H1 (cell line): ENCODE measurements around the gene PEX13. TPM values are rescaled to one million over a fixed set of nuclear protein-coding genes. Genes with fewer than 3 reads are reported as not detected.

Experiments used
- CTCF ChIA-PET: fragments of 300-600 bp; sonication (Branson Sonifier 250); formaldehyde crosslinking; loops from one replicate; lab custom pipeline; 2021; ENCODE audit not compliant: partially characterized antibody; lab: Charles Lee
- POLR2A ChIA-PET: fragments of 300-600 bp; sonication (Branson Sonifier 250); formaldehyde crosslinking; loops from one replicate; lab custom pipeline; 2021; ENCODE audit warnings: inconsistent platforms; ENCODE audit not compliant: partially characterized antibody; lab: Charles Lee
- DNase-seq, 2 experiments: peaks; one replicate each; pipeline versions ENCODE4 v3.0.0 to v3.0.0-alpha.2; 2010 to 2022; ENCODE audit warnings: low spot score in 2 of 2, low read depth in 1 of 2, mixed read lengths in 1 of 2
- FAIRE-seq: peaks from 2 replicates; lab custom pipeline; 2011; peaks lifted over from hg19 to GRCh38; lab: Jason Lieb, UNC
- H2AFZ ChIP-seq: 2 replicates; pipeline ENCODE4 v1.8.1; 2012; ENCODE audit warnings: low read length, inconsistent platforms
- H2AK5ac ChIP-seq: 2 replicates; pipeline ENCODE4 v1.6.1; 2013; ENCODE audit warnings: low read depth, low read length
- H2BK120ac ChIP-seq: replicated peaks from 2 replicates; pipeline ENCODE3; 2013; ENCODE audit warnings: low read depth, low read length, inconsistent platforms
- H2BK12ac ChIP-seq: 2 replicates; pipeline ENCODE4 v1.6.1; 2013; ENCODE audit warnings: low read depth, low read length
- H2BK15ac ChIP-seq: 2 replicates; pipeline ENCODE4 v1.6.1; 2013; ENCODE audit warnings: low read length
- H2BK20ac ChIP-seq: 2 replicates; pipeline ENCODE4 v1.6.1; 2013; ENCODE audit warnings: low read length
- H2BK5ac ChIP-seq: 2 replicates; pipeline ENCODE4 v1.6.1; 2013; ENCODE audit warnings: low read depth, low read length
- H3K14ac ChIP-seq: 2 replicates; pipeline ENCODE4 v1.6.1; 2013; ENCODE audit warnings: inconsistent platforms; ENCODE audit not compliant: insufficient read length
- H3K18ac ChIP-seq: 2 replicates; pipeline ENCODE4 v1.6.1; 2013; ENCODE audit warnings: low read length; ENCODE audit errors: extremely low read depth
- H3K23ac ChIP-seq: 2 replicates; pipeline ENCODE4 v1.6.1; 2013; ENCODE audit warnings: inconsistent platforms; ENCODE audit not compliant: insufficient read length
- H3K23me2 ChIP-seq: 2 replicates; pipeline ENCODE4 v1.6.1; 2013; ENCODE audit warnings: low read depth, low read length
- H3K27ac ChIP-seq: 2 replicates; pipeline ENCODE4 v1.6.1; 2011; ENCODE audit warnings: low read depth, low read length, inconsistent platforms
- H3K27me3 ChIP-seq, 4 experiments: replicated peaks in 1 of 4; 1 replicate in 1 of 4; 2 replicates in 3 of 4; pipeline versions ENCODE4 v1.6.1 to v1.8.1; 2011 to 2013; ENCODE audit warnings: low read length in 3 of 4, mild to moderate bottlenecking in 3 of 4, inconsistent platforms in 2 of 4, mixed read lengths in 2 of 4, moderate library complexity in 1 of 4; ENCODE audit not compliant: control insufficient read depth in 3 of 4, insufficient read depth in 3 of 4; ENCODE audit errors: extremely low read depth in 1 of 4
- H3K36me3 ChIP-seq, 4 experiments: 2 replicates each; pipeline versions ENCODE4 v1.6.1 to v1.8.1; 2011 to 2013; ENCODE audit warnings: mild to moderate bottlenecking in 4 of 4, low read length in 3 of 4, moderate library complexity in 2 of 4, control low read depth in 1 of 4, inconsistent platforms in 1 of 4; ENCODE audit not compliant: insufficient read depth in 4 of 4, control insufficient read depth in 2 of 4
- H3K4ac ChIP-seq: replicated peaks from 2 replicates; pipeline ENCODE3; 2013; ENCODE audit warnings: low read length, low read depth, mixed read lengths, inconsistent platforms; ENCODE audit not compliant: insufficient read length
- H3K4me1 ChIP-seq, 4 experiments: replicated peaks in 1 of 4; 1 replicate in 1 of 4; 2 replicates in 3 of 4; pipeline versions ENCODE4 v1.6.1 to v1.8.1; 2011 to 2013; ENCODE audit warnings: low read length in 3 of 4, inconsistent platforms in 2 of 4, mixed read lengths in 1 of 4; ENCODE audit not compliant: insufficient read depth in 4 of 4, control insufficient read depth in 3 of 4
- H3K4me2 ChIP-seq, 2 experiments: 2 replicates each; pipeline versions ENCODE4 v1.6.1 to v1.8.1; 2011 to 2013; ENCODE audit warnings: low read depth in 2 of 2, low read length in 2 of 2, control low read depth in 1 of 2, inconsistent platforms in 1 of 2, mild to moderate bottlenecking in 1 of 2; ENCODE audit not compliant: insufficient read depth in 1 of 2
- H3K4me3 ChIP-seq, 4 experiments: fragments of 200-600, 300-600 bp in 1 of 4; sonication (generic), shearing (Covaris generic), sonication (Bioruptor Twin) in 1 of 4; 2 replicates each; pipeline versions ENCODE4 v1.5.1 to v1.8.1; 2011 to 2016; ENCODE audit warnings: low read length in 4 of 4, low read depth in 3 of 4, control low read depth in 2 of 4, inconsistent platforms in 2 of 4, mild to moderate bottlenecking in 2 of 4, mixed read lengths in 1 of 4, moderate library complexity in 1 of 4; ENCODE audit not compliant: insufficient read depth in 2 of 4; ENCODE audit errors: extremely low read depth in 1 of 4
- H3K56ac ChIP-seq: replicated peaks from 2 replicates; pipeline ENCODE3; 2013; ENCODE audit warnings: low read depth, mild to moderate bottlenecking, mixed read lengths, low read length, inconsistent platforms; ENCODE audit not compliant: insufficient read length
- H3K79me1 ChIP-seq: 2 replicates; pipeline ENCODE4 v1.6.1; 2013; ENCODE audit warnings: low read depth, low read length, control low read depth
- H3K79me2 ChIP-seq, 2 experiments: 2 replicates each; pipeline versions ENCODE4 v1.6.1 to v1.8.1; 2012 to 2013; ENCODE audit warnings: low read length in 2 of 2, mild to moderate bottlenecking in 2 of 2, inconsistent platforms in 1 of 2; ENCODE audit not compliant: insufficient read depth in 2 of 2, control insufficient read depth in 1 of 2
- H3K9ac ChIP-seq, 4 experiments: replicated peaks in 1 of 4; 1 replicate in 1 of 4; 2 replicates in 3 of 4; pipeline versions ENCODE4 v1.6.1 to v1.8.1; 2011 to 2013; ENCODE audit warnings: low read depth in 3 of 4, low read length in 3 of 4, control low read depth in 2 of 4, mild to moderate bottlenecking in 2 of 4, moderate library complexity in 2 of 4, inconsistent platforms in 1 of 4; ENCODE audit errors: extremely low read depth in 1 of 4
- H3K9me3 ChIP-seq, 2 experiments: 2 replicates each; pipeline versions ENCODE4 v1.6.1 to v1.8.1; 2012 to 2013; ENCODE audit warnings: mild to moderate bottlenecking in 2 of 2, moderate library complexity in 2 of 2, control low read depth in 1 of 2, inconsistent platforms in 1 of 2, low read depth in 1 of 2, low read length in 1 of 2, mixed read lengths in 1 of 2; ENCODE audit not compliant: insufficient read depth in 2 of 2
- H4K20me1 ChIP-seq, 2 experiments: replicated peaks in 1 of 2; 2 replicates each; pipeline versions ENCODE3 to v1.8.1; 2011 to 2013; ENCODE audit warnings: inconsistent platforms in 2 of 2, low read length in 2 of 2, mild to moderate bottlenecking in 1 of 2; ENCODE audit not compliant: insufficient read depth in 2 of 2, control insufficient read depth in 1 of 2
- H4K5ac ChIP-seq: 2 replicates; pipeline ENCODE4 v1.6.1; 2013; ENCODE audit warnings: low read length, low read depth, mixed read lengths, inconsistent platforms; ENCODE audit not compliant: insufficient read length
- H4K8ac ChIP-seq: 2 replicates; pipeline ENCODE4 v1.8.0; 2013; ENCODE audit warnings: mild to moderate bottlenecking, moderate library complexity, low read length, inconsistent platforms; ENCODE audit not compliant: insufficient read depth; ENCODE audit errors: extremely low read depth
- H4K91ac ChIP-seq: replicated peaks from 2 replicates; pipeline ENCODE3; 2013; ENCODE audit warnings: low read length, mixed read lengths, inconsistent platforms; ENCODE audit not compliant: insufficient read length
- BRCA1 ChIP-seq: IDR thresholded peaks from 2 replicates; pipeline ENCODE4 v1.6.1; 2012; ENCODE audit warnings: low read depth, low read length, improper control_type of control experiment
- FOSL1 ChIP-seq: IDR thresholded peaks from 2 replicates; pipeline ENCODE4 v1.6.1; 2011; ENCODE audit warnings: mild to moderate bottlenecking, low read depth, low read length, moderate library complexity; ENCODE audit not compliant: insufficient read depth
- GABPA ChIP-seq: IDR thresholded peaks from 2 replicates; pipeline ENCODE4 v1.6.1; 2011; ENCODE audit warnings: mild to moderate bottlenecking, low read length, moderate library complexity, borderline replicate concordance; ENCODE audit not compliant: insufficient read depth
- HDAC2 ChIP-seq, 2 experiments: fragments of 300-600 bp in 1 of 2; sonication (generic) in 1 of 2; IDR thresholded peaks; 2 replicates each; pipeline ENCODE4 v1.6.1; 2011 to 2012; ENCODE audit warnings: low read depth in 2 of 2, low read length in 2 of 2, mild to moderate bottlenecking in 2 of 2, moderate library complexity in 2 of 2, borderline replicate concordance in 1 of 2, inconsistent platforms in 1 of 2
- HDAC6 ChIP-seq: IDR thresholded peaks from one replicate; pipeline ENCODE4 v1.7.1; 2012; ENCODE audit warnings: low read depth, mild to moderate bottlenecking, inconsistent platforms, low read length, moderate library complexity
- JUN ChIP-seq: IDR thresholded peaks from 2 replicates; pipeline ENCODE4 v1.6.1; 2011; ENCODE audit warnings: low read depth, mild to moderate bottlenecking, improper control_type of control experiment, low read length
- POU5F1 ChIP-seq: IDR thresholded peaks from 2 replicates; pipeline ENCODE4 v1.6.1; 2011; ENCODE audit warnings: low read depth, mild to moderate bottlenecking, low read length, moderate library complexity
- SP4 ChIP-seq: IDR thresholded peaks from 2 replicates; pipeline ENCODE4 v1.6.1; 2012; ENCODE audit warnings: low read length, inconsistent platforms
- YY1 ChIP-seq: IDR thresholded peaks from 2 replicates; pipeline ENCODE4 v1.6.1; 2011; ENCODE audit warnings: low read depth, mild to moderate bottlenecking, low read length
- WGBS, 2 experiments: shearing (Covaris generic) in 1 of 2; methylation state at CpG; one replicate each; pipeline versions ENCODE4 v1.1.6 to v1.1.7; 2013 to 2015; ENCODE audit warnings: low lambda C conversion rate in 2 of 2, mixed read lengths in 2 of 2, inconsistent platforms in 1 of 2, low coverage in 1 of 2, missing lambda C conversion rate in 1 of 2; ENCODE audit not compliant: insufficient replicate concordance in 2 of 2, insufficient coverage in 1 of 2, insufficient read length in 1 of 2; ENCODE audit errors: extremely low coverage in 1 of 2, missing lambda C conversion rate in 1 of 2; 5-methylcytosine and 5-hydroxymethylcytosine counted together
- polyA plus RNA-seq, 7 experiments: library from polyadenylated mRNA; depleted of rRNA in 3 of 7; stranded (reverse) in 5 of 7; unstranded in 2 of 7; fragments of >200 nt in 5 of 7; fragments of 200-250 nt in 2 of 7; gene quantifications; 1 replicate in 5 of 7; 2 replicates in 1 of 7; 4 replicates in 1 of 7; pipeline versions ENCODE4 v1.2.1 to v1.2.3, GENCODE V29; 2011 to 2013; ENCODE audit warnings: missing spikeins in 2 of 7, mixed read lengths in 2 of 7
- total RNA-seq: library from RNA; stranded (reverse); fragmentation: NEBNext Ultra II Directional; extraction: Animal tissue kit (Norgen Biotek cat#: 25700); gene quantifications from 2 replicates; pipeline ENCODE4 v1.2.1, GENCODE V29; 2021
- TF ChIP-seq, protein P1 (sequence below): IDR thresholded peaks from 2 replicates; pipeline ENCODE4 v1.6.1; 2011; ENCODE audit warnings: low read depth, mild to moderate bottlenecking, low read length; ENCODE audit not compliant: insufficient read depth

PEX13 gene
- total and polyA plus RNA-seq, 2 of the 8 experiments (the other 6 are each of a cell fraction or from before 2014, with no cell fraction given), result 16.8 to 22.3 TPM

DNA sequence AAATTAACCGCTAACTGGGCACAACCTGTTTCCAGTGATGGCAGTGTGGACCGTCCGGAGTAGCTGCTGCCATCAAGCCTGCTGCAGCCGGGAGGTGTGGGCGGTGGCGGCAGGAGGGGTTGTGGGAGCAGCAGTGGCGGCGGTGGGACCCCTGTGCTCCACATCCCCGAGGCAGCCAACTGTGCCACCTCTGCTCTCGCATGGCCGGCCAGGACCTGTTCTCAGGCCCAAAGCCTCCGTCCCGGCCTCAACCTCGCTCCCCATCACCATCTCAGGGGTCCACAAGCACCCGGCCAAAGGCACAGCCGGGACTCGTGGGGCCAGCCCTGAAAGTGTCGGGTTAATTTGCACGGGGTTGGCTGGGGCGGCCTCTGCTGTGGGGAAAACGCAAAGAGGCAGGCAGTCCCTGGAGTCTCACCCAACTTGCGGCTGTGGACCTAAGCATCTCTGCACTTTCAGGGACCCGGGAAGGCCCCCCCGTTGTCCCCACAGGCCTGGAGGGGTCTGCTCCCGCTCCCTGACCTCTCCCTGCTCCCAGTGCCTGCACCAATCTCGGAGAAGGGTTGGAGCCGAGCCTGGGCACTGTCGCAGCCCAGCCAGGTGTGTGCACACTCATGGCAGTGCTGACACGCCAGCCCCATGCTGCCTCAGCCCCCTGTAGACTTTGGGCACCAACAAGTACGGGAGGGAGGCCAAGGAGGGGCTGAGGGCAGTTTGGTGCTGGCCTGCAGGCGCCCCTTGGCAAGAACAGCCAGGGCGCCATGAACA lies 44.4 kb upstream of the PEX13 start:
- H2BK12ac ChIP-seq, result no peak overlapping the region
- no peak overlapping the region for H3K4me2 ChIP-seq
- H3K14ac ChIP-seq, result no peak overlapping the region
- no peak overlapping the region for H4K5ac ChIP-seq
- no peak overlapping the region for H2AK5ac ChIP-seq
- no peak overlapping the region for H2BK5ac ChIP-seq
- H4K20me1 ChIP-seq, result peaks cover 0 to 1% of the 10 kb centered on the region in 2 experiments
- H3K18ac ChIP-seq, result no peak overlapping the region
- no peak overlapping the region for H4K91ac ChIP-seq
- H3K27me3 ChIP-seq, result no peaks in the 10 kb centered on the region
- no peak overlapping the region for H3K23ac ChIP-seq
- no peak overlapping the region for H3K4ac ChIP-seq
- H3K23me2 ChIP-seq, result no peaks in the 10 kb centered on the region
- H3K4me1 ChIP-seq, result no peaks in the 10 kb centered on the region; a peak in 1 of 7 replicates
- H3K4me3 ChIP-seq, result no peak overlapping the region
- DNase-seq (peak in 1 of 2 experiments; percentile 49), FAIRE-seq (no peak)
- no peaks in the 10 kb centered on the region for H3K79me2 ChIP-seq
- POLR2A ChIA-PET, result no interaction called here
- H4K8ac ChIP-seq, result peak overlapping the region; percentile 35; the same call in 1 of the 2 replicates
- no peak overlapping the region for H2BK15ac ChIP-seq
- no peak overlapping the region for H3K56ac ChIP-seq
- H2BK120ac ChIP-seq, result no peak overlapping the region
- H2BK20ac ChIP-seq, result no peak overlapping the region
- no peak overlapping the region for H3K9ac ChIP-seq
- H2AFZ ChIP-seq, result no peak overlapping the region; the same call in 1 of the 2 replicates
- no peaks in the 10 kb centered on the region for H3K36me3 ChIP-seq
- WGBS, 2 experiments, result 95% methylated on average over 30 of the region's 32 CpGs; no CpG with 5 or more reads in 1 of the 2 experiments
- CTCF ChIA-PET, result no interaction called here
- H3K27ac ChIP-seq, result no peak overlapping the region
- no peaks in the 10 kb centered on the region for H3K79me1 ChIP-seq
- H3K9me3 ChIP-seq, result no peaks in the 10 kb centered on the region
- no peak for TF ChIP-seq POU5F1
- no peak for TF ChIP-seq JUN
- TF ChIP-seq HDAC6, result no peak
- TF ChIP-seq GABPA, result no peak
- no peak for TF ChIP-seq SP4
- no peak for TF ChIP-seq YY1
- no peak for TF ChIP-seq HDAC2 (IDR thresholded peaks at IDR 0.05; ENCODE audit: borderline replicate concordance in 1 of 2, low read depth in 2 of 2, low read length in 2 of 2)
- no peak for TF ChIP-seq FOSL1
- TF ChIP-seq, protein P1, sequence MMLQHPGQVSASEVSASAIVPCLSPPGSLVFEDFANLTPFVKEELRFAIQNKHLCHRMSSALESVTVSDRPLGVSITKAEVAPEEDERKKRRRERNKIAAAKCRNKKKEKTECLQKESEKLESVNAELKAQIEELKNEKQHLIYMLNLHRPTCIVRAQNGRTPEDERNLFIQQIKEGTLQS, result no peak
- TF ChIP-seq BRCA1, result no peak
